Measurements from ENCODE around the gene THOC2. TPM values are rescaled to one million over a fixed set of nuclear protein-coding genes. Genes with fewer than 3 reads are reported as not detected.
"Not testable (repeated sequence)": the region's sequence is repeated elsewhere in the genome, so short reads cannot be mapped to it uniquely, and the experiment has no call there.

Gene THOC2
- polyA plus RNA-seq, 3 donors: 105 to 144 (median 132) TPM

DNA sequence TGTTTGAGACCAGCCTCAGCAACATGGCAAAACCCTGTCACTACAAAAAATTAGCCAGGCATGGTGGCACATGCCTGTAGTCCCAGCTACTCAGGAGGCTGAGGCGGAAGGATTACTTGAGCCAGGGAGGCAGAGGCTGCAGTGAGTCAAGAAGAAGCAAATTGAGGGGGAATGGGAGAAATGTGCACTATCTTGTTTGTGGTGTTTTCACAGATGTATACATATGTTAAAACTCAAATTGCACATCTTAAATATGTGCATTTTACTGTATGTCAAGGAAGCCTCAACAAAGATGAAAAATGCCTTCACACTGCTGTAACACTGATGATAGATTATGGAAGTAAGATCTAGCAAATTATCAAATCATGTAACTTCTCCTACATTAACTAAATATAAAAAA lies 44.3 kb downstream of the THOC2 start:
- no peak for DNase-seq

DNA sequence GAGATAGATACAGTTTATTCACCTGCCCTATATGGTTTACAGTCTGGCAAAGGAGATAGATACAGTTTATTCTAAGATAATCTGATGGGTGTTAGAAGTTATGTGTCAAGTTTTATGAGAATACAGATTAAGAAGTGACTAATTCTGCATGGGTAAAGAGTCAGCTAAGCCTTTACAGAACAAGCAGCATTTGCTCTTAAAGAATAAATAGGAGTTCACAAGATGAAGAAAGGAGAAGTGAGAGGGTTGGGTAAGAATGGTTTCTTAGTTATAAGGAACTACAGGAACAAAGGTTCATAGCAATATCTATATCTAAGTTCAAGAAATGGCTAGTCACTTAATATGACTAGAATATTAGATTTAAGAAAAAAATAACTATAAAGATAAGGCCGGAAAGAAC lies 47.6 kb downstream of the THOC2 start:
- DNase-seq: no peak

DNA sequence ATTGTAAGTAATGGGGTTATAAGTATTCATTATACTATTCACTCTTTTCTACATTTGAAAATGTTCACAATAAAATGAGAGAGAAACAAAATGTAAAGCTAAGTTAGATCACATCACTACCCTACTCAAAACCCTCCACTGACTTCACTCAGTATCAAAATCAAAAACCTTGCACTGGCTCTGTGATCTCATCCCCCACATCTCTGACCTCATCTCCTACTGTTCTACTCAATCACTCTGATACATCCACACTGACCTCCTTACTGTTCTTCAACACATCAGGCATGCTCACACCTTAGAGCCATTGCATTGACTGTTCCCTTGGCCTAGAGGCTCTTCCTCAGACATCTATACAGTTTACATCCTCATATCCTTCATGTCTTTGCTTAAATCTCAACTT lies 50.7 kb downstream of the THOC2 start:
- no peak for DNase-seq

DNA sequence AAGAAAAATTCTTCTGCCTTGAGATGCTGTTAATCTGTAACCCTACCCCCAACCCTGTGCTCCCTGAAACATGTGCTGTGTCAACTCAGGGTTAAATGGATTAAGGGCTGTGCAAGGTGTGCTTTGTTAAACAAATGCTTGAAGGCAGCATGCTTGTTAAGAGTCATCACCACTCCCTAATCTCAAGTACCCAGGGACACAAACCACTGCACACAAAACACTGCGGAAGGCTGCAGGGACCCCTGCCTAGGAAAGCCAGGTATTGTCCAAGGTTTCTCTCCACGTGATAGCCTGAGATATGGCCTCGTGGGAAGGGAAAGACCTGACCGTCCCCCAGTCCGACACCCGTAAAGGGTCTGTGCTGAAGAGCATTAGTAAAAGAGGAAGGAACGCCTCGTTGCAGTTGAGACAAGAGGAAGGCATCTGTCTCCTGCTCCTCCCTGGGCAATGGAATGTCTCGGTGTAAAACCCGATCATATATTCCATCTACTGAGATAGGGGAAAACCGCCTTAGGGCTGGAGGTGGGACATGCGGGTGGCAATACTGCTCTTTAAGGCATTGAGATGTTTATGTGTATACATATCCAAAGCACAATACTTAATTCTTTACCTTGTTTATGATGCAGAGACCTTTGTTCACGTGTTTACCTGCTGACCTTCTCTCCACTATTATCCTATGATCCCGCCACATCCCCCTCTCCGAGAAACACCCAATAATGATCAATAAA lies 53.0 kb downstream of the THOC2 start:
- DNase-seq: not testable (repeated sequence)

DNA sequence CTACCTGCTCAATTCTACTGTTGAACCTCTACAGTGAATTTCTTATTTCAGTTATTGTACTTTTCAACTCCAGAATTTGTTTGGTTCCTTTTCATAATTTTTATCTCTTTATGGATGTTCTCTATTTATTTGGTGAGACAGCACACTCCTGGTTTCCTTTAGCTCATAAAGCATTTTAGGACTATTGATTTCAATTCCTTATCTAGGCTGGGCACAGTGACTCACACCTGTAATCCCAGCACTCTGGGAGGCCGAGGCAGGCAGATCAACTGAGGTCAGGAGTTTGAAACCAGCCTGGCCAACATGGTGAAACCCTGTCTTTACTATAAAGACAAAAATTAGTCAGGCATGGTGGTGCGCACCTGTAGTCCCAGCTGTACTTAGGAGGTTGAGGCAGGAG lies 57.7 kb downstream of the THOC2 start:
- DNase-seq: no peak

DNA sequence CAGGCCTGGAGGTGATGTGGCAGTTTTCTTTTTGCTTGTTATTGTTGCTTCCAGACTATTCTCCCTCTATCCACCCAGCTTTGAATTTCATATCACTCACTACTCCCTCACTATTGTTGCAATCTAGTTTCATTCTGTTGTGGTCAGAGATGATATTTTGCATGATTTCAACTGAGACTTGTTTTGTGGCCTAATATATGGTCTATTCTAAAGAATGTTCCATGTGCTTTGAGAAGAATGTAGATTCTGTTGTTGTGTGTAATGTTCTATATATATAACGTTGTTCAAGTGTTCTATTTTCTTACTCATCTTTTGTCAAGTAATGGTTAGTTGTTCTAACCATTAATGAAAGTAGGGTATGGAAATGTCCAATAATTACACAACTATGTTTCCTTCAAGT lies 59.0 kb downstream of the THOC2 start:
- no peak for DNase-seq

DNA sequence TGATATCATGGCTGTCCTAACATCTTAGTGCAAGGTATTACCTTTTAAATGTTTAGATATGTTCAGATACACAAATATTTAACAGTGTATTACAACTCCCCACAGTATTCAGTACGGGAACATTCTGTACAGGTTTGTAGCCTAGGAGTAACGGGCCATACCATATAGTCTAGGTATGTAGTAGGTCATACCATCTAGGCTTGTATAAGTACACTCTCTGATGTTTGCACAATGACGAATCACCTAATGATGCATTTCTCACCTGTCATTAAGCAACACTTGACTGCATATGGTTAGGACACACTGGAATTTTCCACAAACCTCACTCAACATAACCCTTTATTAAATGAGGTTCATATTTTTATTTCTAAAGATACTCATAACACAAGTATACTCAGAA lies 67.7 kb downstream of the THOC2 start:
- DNase-seq: no peak

DNA sequence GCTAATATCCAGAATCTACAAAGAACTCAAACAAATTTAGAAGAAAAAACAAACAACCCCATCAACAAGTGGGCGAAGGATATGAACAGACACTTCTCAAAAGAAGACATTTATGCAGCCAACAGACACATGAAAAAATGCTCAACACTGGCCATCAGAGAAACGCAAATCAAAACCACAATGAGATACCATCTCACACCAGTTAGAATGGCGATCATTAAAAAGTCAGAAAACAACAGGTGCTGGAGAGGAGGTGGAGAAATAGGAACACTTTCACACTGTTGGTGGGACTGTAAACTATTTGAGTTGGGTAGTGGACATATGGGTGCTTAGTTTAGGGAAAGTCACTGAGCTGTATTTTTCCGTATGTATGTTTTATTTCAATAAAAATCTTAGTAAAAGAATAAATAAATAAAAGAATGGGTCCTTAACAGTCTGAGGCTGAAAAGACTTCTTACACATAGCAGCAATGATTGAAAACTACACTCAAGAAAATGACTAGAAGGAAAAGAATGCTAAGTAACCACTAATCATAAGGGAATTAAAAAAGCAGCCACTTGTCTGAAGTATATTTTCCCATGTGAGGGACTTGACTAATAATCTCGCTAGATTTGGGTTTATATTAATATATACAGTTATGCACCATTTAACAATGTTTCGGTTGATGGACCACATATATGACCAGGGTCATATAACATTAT lies 68.2 kb downstream of the THOC2 start:
- not testable (repeated sequence) for DNase-seq

DNA sequence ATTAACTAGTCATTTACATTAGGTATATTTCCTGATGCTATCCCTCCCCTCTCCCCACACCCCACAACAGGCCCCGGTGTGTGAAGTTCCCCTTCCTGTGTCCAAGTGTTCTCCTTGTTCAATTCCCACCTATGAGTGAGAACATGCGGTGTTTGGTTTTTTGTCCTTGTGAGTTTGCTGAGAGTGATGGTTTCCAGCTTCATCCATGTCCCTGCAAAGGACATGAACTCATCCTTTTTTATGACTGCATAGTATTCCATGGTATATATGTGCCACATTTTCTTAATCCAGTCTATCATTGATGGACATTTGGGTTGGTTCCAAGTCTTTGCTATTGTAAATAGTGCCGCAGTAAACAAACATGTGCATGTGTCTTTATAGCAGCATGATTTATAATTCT lies 69.1 kb downstream of the THOC2 start:
- not testable (repeated sequence) for DNase-seq

DNA sequence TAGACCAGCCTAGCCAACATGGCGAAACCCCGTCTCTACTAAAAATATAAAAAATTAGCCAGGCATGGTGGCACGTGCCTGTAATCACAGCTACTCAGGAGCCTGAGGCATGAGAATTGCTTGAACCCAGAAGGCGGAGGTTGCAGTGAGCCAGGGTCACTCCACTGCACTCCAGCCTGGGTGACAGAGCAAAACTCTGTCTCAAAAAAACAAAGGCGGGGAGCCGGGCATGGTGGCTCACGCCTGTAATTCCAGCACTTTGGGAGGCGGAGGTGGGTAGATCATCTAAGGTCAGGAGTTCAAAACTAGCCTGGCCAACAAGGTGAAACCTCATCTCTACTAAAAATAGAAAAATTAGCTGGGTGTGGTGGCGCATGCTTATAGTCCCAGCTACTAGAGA lies 76.3 kb downstream of the THOC2 start:
- not testable (repeated sequence) for DNase-seq

DNA sequence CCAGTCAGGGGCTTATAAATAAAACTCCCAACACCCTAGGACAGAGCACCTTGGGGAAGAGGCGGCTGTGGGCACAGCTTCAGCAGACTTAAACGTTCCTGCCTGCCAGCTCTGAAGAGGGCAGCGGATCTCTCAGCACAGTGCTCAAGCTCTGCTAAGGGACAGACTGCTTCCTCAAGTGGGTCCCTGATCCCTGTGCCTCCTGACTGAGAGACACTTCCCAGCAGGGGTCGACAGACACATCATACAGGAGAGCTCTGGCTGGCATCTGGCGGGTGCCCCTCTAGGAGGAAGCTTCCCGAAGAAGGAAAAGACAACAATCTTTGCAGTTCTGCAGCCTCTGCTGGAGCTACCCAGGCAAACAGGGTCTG lies 84.1 kb downstream of the THOC2 start:
- not testable (repeated sequence) for DNase-seq

DNA sequence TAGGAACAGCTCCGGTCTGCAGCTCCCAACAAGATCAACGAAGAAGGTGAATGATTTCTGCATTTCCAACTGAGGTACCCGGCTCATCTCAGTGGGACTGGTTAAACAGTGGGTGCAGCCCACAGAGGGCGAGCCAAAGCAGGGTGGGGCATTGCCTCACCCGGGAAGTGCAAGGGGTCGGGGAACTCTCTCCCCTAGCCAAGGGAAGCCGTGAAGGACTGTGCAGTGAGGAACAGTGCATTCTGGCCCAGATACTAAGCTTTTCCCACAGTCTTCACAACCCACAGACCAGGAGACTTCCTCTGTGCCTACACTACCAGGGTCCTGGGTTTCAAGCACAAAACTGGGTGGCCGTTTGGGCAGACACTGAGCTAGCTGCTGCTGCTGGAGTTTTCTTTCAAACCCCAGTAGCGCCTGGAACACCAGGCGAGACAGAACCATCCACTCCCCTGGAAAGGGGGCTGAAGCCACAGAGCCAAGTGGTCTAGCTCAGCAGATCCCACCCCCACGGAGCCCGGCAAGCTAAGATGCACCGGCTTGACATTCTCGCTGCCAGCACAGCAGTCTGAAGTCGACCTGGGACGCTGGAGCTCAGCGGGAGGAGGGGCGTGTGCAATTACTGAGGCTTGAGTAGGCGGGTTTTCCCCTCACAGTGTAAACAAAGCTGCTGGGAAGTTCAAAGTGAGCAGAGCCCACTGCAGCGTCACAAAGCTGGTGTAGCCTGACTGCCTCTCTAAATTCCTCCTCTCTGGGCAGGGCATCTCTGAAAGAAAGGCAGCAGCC lies 84.6 kb downstream of the THOC2 start:
- DNase-seq: peak; percentile 72

DNA sequence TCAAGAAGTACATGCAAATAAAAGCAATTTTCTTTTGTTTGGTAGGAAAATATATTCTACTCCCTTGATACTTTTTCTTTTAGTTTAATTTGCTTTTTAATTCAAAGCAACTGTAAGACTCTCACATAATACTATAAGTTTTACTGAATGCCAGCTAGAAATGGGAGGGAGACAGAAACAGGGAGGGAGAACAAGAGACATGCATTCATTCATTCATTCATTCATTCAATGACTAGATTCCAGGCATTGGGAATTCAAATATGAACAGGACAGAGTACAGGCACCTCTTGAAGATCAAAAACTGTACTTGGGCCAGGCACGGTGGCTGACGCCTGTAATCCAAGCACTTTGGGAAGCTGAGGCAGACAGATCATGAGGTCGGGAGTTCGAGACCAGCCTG lies 85.6 kb downstream of the THOC2 start:
- DNase-seq: no peak

DNA sequence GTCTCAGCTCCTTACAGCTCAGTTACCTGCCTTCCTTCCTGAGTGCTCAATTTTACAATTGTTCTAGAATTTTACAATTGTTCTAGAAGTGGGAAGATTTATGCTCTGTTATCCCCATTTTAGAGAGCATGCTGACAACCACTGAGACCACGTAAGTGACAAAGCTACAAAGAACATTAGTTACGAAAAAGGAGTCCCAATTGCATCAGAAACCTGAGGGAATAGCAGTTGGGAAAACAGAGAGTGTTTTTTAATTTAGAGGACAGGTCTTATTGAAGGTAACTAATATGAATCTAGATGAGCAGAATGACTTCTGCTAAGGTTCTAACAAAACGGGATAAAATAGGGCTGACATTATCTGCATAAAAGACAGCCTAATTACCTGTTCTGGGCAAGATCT lies 103.3 kb downstream of the THOC2 start:
- DNase-seq: no peak

DNA sequence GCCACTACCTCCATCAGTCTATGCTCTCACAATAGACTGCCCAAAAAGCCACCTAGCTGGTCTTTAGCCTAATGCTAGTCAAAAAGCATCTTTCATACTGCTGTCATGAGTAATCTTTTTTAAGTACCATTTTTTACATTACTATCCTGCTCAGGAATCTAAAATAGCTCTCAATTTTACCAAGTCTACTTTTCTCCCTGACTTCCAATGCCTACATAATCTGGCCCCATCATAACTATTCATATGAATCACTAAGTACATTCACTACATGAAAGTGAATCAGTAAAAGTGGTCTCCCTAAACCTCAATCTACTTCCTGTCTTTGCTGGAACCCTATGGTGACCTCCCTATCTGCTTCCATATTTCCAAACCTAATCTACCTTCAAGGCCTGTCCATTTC lies 105.9 kb downstream of the THOC2 start:
- no peak for DNase-seq

DNA sequence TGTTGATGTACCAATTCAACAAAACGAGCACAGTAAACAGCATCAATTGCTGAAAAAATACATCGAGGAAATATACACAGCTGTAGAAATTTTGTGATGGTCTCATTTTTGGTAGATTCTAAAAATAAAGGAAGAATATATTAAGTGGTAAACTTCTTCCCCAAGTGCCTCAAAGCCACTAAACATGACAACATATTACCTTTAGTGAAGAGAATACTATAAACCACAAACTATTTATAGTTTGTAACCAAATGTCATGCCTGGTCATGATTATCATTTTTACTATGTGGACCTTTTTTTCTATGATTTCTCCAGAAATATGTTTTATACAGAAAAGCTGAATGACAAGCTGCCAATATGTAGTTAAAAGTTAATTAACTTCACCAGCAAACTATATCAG lies 106.9 kb downstream of the THOC2 start:
- DNase-seq: no peak

DNA sequence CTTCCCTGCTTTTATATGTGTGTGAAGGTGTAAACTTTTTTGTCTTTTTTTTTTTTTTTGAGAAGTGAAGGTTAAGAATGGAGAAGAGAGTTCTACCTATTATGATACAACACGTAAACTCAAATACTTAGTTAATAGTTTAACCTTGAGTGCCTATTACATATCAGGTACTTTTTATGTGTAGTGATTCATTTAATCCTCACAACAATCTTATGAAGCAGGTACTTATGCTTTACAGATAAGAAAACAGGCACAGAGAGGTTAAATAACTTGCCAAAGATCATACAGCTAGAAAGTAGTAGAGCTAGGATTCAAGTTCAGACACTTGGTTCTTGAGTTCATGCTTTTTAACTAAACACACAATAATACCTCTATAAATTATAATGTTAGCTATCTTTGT lies 107.4 kb downstream of the THOC2 start:
- no peak for DNase-seq

DNA sequence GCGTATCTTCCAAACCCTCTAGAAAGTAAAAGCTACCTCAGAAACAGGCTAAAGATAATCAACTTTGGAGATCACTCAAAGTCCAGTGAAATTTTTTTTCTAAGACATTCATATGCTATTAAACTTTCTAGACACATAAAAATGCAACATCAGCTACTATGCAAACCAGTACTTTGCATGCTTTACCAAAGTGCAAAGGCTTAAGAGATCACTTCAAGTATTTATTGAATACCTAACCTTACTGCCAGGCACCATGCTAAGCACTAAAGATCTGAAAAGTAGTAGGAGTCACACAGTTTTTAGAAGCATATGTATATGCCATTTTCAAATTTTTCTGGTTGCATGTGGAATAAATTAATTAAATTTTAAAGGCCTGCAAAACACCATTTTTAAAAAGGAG lies 115.8 kb downstream of the THOC2 start:
- no peak for DNase-seq

DNA sequence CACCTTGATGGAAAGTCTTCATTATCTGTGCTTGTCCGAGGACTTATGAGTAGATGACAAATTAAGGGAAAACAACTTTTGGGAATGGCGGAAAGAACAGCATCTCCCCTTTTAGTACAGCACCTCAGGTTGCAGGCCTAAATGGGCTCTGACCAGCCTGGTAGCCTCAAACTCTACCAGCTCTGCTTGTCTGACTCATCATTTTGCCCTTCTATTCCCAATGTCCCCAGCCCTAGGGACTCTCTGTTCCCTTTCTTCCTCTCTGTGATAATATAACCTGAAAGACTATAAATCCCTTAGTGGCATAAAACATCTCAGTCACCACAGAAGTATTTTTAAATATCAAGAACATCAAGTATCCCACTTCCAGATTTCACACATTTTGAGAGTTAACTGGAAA lies 121.9 kb downstream of the THOC2 start:
- no peak for DNase-seq

DNA sequence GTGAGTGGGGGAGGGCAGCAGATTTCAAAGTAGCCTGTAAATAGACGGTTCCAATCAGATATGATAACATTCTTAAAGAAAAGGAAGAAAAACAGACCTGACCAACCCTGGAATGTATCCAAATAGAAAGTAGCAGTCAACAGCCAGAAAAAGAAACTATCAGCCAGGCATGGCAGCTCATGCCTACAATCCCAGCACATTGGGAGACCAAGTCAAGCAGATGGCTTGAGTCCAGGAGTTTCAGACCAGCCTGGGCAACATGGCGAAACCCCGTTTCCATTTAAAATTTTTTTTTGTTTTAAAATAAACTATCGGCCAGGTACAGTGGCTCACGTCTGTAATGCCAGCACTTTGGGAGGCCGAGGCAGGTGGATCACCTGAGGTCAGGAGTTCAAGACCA lies 125.0 kb downstream of the THOC2 start:
- no peak for DNase-seq

DNA sequence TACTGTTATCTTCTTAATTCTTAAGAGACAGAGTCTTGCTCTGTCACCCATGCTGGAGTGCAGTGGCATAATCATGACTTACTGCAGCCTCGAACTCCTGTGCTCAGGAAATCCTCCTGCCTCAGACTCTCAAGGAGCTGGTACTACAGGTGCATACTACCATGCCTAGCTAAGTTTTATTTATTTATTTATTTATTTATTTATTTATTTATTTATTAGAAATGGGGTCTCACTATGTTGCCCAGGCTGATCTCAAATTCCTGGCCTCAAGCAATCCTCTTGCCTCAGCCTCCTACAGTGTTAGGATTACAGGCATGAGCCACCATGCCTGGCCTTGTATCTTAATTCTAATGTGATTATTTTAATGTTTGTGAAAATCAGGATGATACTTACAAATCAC lies 125.6 kb downstream of the THOC2 start:
- DNase-seq: no peak

DNA sequence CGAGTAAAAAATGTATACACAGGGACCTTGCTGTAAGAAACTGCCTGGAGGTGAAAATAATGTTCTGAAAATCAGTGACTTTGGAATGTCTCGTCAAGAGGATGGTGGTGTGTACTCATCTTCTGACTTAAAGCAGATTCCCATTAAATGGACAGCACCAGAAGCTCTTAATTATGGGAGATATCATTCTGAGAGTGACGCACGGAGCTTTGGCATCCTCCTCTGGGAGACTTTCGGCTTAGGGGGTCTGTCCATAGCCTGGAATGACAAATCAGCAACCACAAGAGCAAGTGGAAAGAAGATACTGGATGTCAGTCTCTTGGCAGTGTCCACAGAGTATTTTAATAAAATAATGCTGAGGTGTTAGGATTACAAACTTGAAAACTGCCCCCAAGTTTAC lies 129.4 kb downstream of the THOC2 start:
- DNase-seq: no peak

DNA sequence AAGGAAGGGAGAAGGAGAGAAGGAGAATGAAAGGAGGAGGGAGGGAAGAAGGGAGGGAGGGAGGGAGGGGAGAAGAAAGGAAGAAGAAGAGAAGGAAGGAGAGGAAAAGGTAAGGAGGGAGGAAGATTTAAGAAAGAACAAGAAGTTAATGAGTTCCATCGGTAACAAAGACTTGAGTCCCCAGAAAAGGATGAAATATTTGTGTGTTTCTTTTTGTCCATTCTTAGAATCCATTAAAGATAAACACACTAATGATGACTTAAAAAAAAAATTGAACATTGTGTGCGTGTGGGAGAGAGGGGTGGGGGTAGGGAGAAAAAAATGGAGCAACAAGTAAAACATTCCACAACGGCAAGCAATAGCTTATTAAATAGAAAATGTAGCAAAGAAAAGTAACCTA lies 131.4 kb downstream of the THOC2 start:
- DNase-seq: no peak

Measured in renal pelvis (tissue), 4 donors.